Keratinocyte (primary cell): ENCODE data around the gene SPATS2L. TPM values are rescaled to one million over a fixed set of nuclear protein-coding genes. Genes with fewer than 3 reads are reported as not detected.
"Not testable (repeated sequence)": the region's sequence is repeated elsewhere in the genome, so short reads cannot be mapped to it uniquely, and the experiment has no call there.

ENCODE experiments used
- DNase-seq: peaks from one replicate; pipeline ENCODE4 v3.0.0-alpha.2; 2011; ENCODE audit warnings: low read depth, missing footprints, low spot score
- FAIRE-seq: peaks from 2 replicates; lab custom pipeline; 2011; peaks lifted over from hg19 to GRCh38; lab: Jason Lieb, UNC
- H2AFZ ChIP-seq: 2 replicates; pipeline ENCODE4 v1.6.0; 2012; ENCODE audit warnings: low read length, control low read depth, inconsistent platforms; ENCODE audit not compliant: control insufficient read depth
- H3K27ac ChIP-seq: 2 replicates; pipeline ENCODE4 v1.5.1; 2011; ENCODE audit warnings: low read length; ENCODE audit not compliant: control insufficient read depth, insufficient read depth
- H3K27me3 ChIP-seq: 3 replicates; pipeline ENCODE4 v1.6.0; 2011; ENCODE audit warnings: low read length; ENCODE audit not compliant: control insufficient read depth, insufficient read depth; ENCODE audit errors: extremely low read depth
- H3K36me3 ChIP-seq, 2 experiments: 2 replicates in 1 of 2; 3 replicates in 1 of 2; pipeline ENCODE4 v1.5.1; 2011; ENCODE audit warnings: low read length in 2 of 2, mild to moderate bottlenecking in 1 of 2; ENCODE audit not compliant: control insufficient read depth in 2 of 2, insufficient read depth in 2 of 2; ENCODE audit errors: extremely low read depth in 1 of 2
- H3K4me1 ChIP-seq: 3 replicates; pipeline ENCODE4 v1.5.1; 2011; ENCODE audit warnings: low read length; ENCODE audit not compliant: control insufficient read depth, insufficient read depth; ENCODE audit errors: extremely low read depth
- H3K4me2 ChIP-seq: 3 replicates; pipeline ENCODE4 v1.6.0; 2011; ENCODE audit warnings: low read depth, low read length; ENCODE audit not compliant: control insufficient read depth, insufficient read depth; ENCODE audit errors: extremely low read depth
- H3K4me3 ChIP-seq, 3 experiments: fragments of 200-600 bp in 1 of 3; sonication (generic) in 1 of 3; 2 replicates in 2 of 3; 3 replicates in 1 of 3; pipeline ENCODE4 v1.5.1; 2011 to 2016; ENCODE audit warnings: low read length in 3 of 3, mild to moderate bottlenecking in 3 of 3, control low read depth in 2 of 3, inconsistent platforms in 1 of 3, low read depth in 1 of 3, mixed read lengths in 1 of 3, mixed run types in 1 of 3, moderate library complexity in 1 of 3; ENCODE audit not compliant: control insufficient read depth in 2 of 3, insufficient read depth in 2 of 3; ENCODE audit errors: extremely low read depth in 1 of 3
- H3K79me2 ChIP-seq: 2 replicates; pipeline ENCODE4 v1.6.0; 2012; ENCODE audit warnings: low read length; ENCODE audit not compliant: control insufficient read depth, insufficient read depth
- H3K9ac ChIP-seq: 3 replicates; pipeline ENCODE4 v1.6.0; 2011; ENCODE audit warnings: low read length; ENCODE audit not compliant: control insufficient read depth, insufficient read depth; ENCODE audit errors: extremely low read depth
- H3K9me1 ChIP-seq: 3 replicates; pipeline ENCODE4 v1.6.0; 2011; ENCODE audit warnings: low read length; ENCODE audit not compliant: control insufficient read depth, insufficient read depth; ENCODE audit errors: extremely low read depth
- H3K9me3 ChIP-seq: 2 replicates; pipeline ENCODE4 v1.5.1; 2012; ENCODE audit warnings: low read depth, low read length; ENCODE audit not compliant: control insufficient read depth
- H4K20me1 ChIP-seq: 3 replicates; pipeline ENCODE4 v1.6.0; 2011; ENCODE audit warnings: low read length; ENCODE audit not compliant: control insufficient read depth, insufficient read depth; ENCODE audit errors: extremely low read depth
- EZH2 ChIP-seq: IDR thresholded peaks from one replicate; pipeline ENCODE4 v1.6.1; 2012; ENCODE audit warnings: inconsistent platforms, mild to moderate bottlenecking, low read length, moderate library complexity
- dilution Hi-C: fragments of 300-500 bp; cut with MboI; formaldehyde crosslinking; loops from one replicate; pipeline ENCODE4 v1.7.0; 2020; ENCODE audit warnings: low sequenced_read_pairs; ENCODE audit not compliant: extremely low pct_ligation_motif_present
- polyA plus RNA-seq, 5 experiments: library from polyadenylated mRNA; depleted of rRNA in 3 of 5; stranded (reverse) in 3 of 5; stranded (forward) in 1 of 5; unstranded in 1 of 5; fragments of >200 nt; gene quantifications; 1 replicate in 1 of 5; 2 replicates in 3 of 5; 3 replicates in 1 of 5; pipeline versions ENCODE4 v1.2.1 to v1.2.3, GENCODE V29; 2011 to 2012; ENCODE audit warnings: missing spikeins in 2 of 5, low read depth in 1 of 5, low replicate concordance in 1 of 5
- TF ChIP-seq, protein P1 (sequence below), 3 experiments: IDR thresholded peaks in 1 of 3; conservative IDR thresholded peaks in 1 of 3; optimal IDR thresholded peaks in 1 of 3; 2 replicates in 2 of 3; 3 replicates in 1 of 3; pipeline versions ENCODE3 to v1.5.1; 2011; ENCODE audit warnings: low read length in 3 of 3, mild to moderate bottlenecking in 3 of 3, moderate library complexity in 2 of 3, control low read depth in 1 of 3, inconsistent platforms in 1 of 3; ENCODE audit not compliant: insufficient read depth in 2 of 3; ENCODE audit errors: extremely low read depth in 1 of 3

SPATS2L gene
- polyA plus RNA-seq, 1 donor (not counting 4 experiments of a cell fraction or from before 2014, with no cell fraction given): 95.3 TPM

DNA sequence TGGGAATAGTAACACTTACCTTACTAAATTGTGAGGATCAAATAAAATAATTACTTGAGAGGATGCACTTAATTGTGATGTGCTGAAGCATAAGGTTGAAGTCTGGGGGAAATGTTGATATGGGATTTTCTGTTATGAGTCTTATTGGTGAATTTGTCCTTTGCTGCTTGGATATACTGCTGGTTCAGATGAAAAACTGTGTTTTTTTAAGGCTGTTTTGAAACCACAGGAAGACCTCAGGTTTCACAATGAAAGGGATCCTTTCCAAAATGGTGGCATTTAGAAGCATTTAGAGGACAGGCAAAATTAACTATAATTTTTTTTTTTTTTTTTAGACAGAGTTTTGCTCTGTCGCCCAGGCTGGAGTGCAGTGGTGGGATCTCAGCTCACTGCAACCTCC lies 34.9 kb downstream of the SPATS2L start:
- Histone ChIP-seq H2AFZ (no peak overlapping the region), H3K4me2 (no peak overlapping the region), H3K79me2 (peaks cover 63% of the 10 kb centered on the region), H3K27me3 (no peaks in the 10 kb centered on the region), H3K9me3 (no peaks in the 10 kb centered on the region), H3K27ac (no peak overlapping the region), H3K36me3 (peaks cover 1 to 8% of the 10 kb centered on the region in 2 experiments), H3K9me1 (no peaks in the 10 kb centered on the region), H4K20me1 (no peaks in the 10 kb centered on the region), H3K4me1 (no peaks in the 10 kb centered on the region), H3K9ac (no peak overlapping the region), H3K4me3 (no peak overlapping the region)
- no peak for TF ChIP-seq EZH2
- dilution Hi-C loops: no loop called here
- FAIRE-seq: no peak
- no peak for DNase-seq

DNA sequence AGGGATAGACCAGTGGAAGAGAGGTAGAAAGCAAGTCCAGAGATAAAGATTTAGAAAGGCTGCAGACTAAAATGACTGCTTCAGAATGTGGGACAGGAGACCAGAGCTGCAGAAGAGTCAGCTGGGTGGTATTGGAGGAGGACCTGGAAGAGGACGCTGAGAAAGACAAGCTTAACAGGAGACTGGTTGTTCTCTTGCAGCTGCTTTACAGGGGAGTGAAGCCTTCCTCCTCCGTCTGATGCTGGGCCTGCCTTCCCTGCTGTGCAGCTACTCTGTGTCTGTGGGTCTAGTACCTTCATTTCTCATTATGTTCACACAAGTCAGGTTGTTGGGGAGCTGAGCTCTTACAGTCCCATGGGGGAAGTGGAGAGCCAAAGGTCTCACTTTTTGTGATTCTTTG lies 35.7 kb downstream of the SPATS2L start:
- FAIRE-seq (no peak), DNase-seq (no peak)
- H2AFZ ChIP-seq: no peak overlapping the region
- no peaks in the 10 kb centered on the region for H3K9me1 ChIP-seq
- no peak overlapping the region for H3K27ac ChIP-seq
- H3K27me3 ChIP-seq: no peaks in the 10 kb centered on the region
- dilution Hi-C loops: no loop called here
- no peak overlapping the region for H3K4me2 ChIP-seq
- no peaks in the 10 kb centered on the region for H3K4me1 ChIP-seq
- no peaks in the 10 kb centered on the region for H3K9me3 ChIP-seq
- no peaks in the 10 kb centered on the region for H4K20me1 ChIP-seq
- no peak for TF ChIP-seq EZH2
- TF ChIP-seq, protein P1, sequence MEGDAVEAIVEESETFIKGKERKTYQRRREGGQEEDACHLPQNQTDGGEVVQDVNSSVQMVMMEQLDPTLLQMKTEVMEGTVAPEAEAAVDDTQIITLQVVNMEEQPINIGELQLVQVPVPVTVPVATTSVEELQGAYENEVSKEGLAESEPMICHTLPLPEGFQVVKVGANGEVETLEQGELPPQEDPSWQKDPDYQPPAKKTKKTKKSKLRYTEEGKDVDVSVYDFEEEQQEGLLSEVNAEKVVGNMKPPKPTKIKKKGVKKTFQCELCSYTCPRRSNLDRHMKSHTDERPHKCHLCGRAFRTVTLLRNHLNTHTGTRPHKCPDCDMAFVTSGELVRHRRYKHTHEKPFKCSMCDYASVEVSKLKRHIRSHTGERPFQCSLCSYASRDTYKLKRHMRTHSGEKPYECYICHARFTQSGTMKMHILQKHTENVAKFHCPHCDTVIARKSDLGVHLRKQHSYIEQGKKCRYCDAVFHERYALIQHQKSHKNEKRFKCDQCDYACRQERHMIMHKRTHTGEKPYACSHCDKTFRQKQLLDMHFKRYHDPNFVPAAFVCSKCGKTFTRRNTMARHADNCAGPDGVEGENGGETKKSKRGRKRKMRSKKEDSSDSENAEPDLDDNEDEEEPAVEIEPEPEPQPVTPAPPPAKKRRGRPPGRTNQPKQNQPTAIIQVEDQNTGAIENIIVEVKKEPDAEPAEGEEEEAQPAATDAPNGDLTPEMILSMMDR (optimal IDR thresholded peaks at IDR 0.05 in 1 of 3, IDR thresholded peaks at IDR 0.05 in 1 of 3, conservative IDR thresholded peaks at IDR 0.05 in 1 of 3; ENCODE audit: extremely low read depth in 1 of 3, insufficient read depth in 2 of 3, low read length in 3 of 3): no peak
- peaks cover 61% of the 10 kb centered on the region for H3K79me2 ChIP-seq
- H3K9ac ChIP-seq: no peak overlapping the region
- no peak overlapping the region for H3K4me3 ChIP-seq
- H3K36me3 ChIP-seq: peaks cover 3 to 8% of the 10 kb centered on the region in 2 experiments

DNA sequence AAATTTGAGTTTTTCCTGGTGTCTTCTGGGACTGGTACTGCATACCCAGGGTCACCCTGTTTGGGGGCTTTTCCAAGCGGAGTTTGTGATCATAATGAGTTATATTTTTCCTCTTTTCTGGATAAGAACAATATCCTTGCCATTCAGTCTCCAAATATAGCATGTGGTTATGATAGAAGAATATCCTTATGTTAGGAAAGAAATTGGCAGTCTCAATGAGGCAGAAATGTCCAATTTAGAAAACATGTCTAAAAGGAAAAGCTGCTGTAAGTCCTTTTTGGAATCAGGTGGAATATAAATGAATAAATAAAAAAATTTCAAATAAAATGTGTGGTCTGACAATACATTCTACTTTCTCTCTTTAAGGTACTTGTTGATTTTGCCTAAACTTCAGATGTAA lies 36.2 kb downstream of the SPATS2L start:
- H3K4me3 ChIP-seq: no peak overlapping the region
- H3K9me3 ChIP-seq: no peaks in the 10 kb centered on the region
- H3K36me3 ChIP-seq: peaks cover 5 to 8% of the 10 kb centered on the region in 2 experiments
- TF ChIP-seq, protein P1 (optimal IDR thresholded peaks at IDR 0.05 in 1 of 3, IDR thresholded peaks at IDR 0.05 in 1 of 3, conservative IDR thresholded peaks at IDR 0.05 in 1 of 3; ENCODE audit: extremely low read depth in 1 of 3, insufficient read depth in 2 of 3, low read length in 3 of 3): no peak
- TF ChIP-seq EZH2: no peak
- H3K9ac ChIP-seq: no peak overlapping the region
- no peak overlapping the region for H3K27ac ChIP-seq
- DNase-seq (no peak), FAIRE-seq (no peak)
- no peaks in the 10 kb centered on the region for H3K9me1 ChIP-seq
- no peaks in the 10 kb centered on the region for H4K20me1 ChIP-seq
- peaks cover 60% of the 10 kb centered on the region for H3K79me2 ChIP-seq
- H2AFZ ChIP-seq: no peak overlapping the region
- dilution Hi-C loops: no loop called here
- no peaks in the 10 kb centered on the region for H3K4me1 ChIP-seq
- H3K27me3 ChIP-seq: no peaks in the 10 kb centered on the region
- no peak overlapping the region for H3K4me2 ChIP-seq

DNA sequence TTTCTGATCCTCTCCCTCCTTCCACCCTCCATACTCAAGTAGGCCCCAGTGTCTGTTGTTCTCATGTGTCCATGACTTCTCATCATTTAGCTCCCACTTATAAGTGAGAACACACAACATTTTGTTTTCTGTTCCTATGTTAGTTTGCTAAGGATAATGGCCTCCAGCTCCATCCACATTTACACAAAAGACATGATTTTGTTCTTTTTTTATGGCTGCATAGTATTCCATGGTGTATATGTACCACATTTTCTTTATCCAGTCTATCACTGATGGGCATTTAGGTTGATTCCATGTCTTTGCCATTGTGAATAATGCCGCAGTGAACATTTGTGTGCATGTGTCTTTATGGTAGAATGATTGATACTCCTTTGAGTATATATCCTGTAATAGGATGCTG lies 37.7 kb downstream of the SPATS2L start:
- DNase-seq, H3K9ac ChIP-seq, H3K9me1 ChIP-seq, H3K27me3 ChIP-seq, dilution Hi-C loops, H3K4me3 ChIP-seq, H3K36me3 ChIP-seq, H3K27ac ChIP-seq, H4K20me1 ChIP-seq, H3K4me1 ChIP-seq, H3K9me3 ChIP-seq, FAIRE-seq, H2AFZ ChIP-seq, H3K4me2 ChIP-seq: not testable (repeated sequence)
- peaks cover 59% of the 10 kb centered on the region for H3K79me2 ChIP-seq
